HepG2 (cell line): ENCODE results near the gene SRRM4. TPM values are rescaled to one million over a fixed set of nuclear protein-coding genes. Genes with fewer than 3 reads are reported as not detected.

ENCODE experiments used
- ATAC-seq: fragments of 200-7000 bp; cut with Tn5 transposase; 3 replicates; pipeline ENCODE4 v1.9.1; 2020; ENCODE audit warnings: mild to moderate bottlenecking, moderate library complexity
- BruUV-seq: library from RNA; stranded (reverse); fragments of 400-500 nt; replicated peaks from 2 replicates; lab custom pipeline; 2021; lab: Mats Ljungman, UMichigan
- CTCF ChIA-PET: fragments of 300-600 bp; formaldehyde crosslinking; extraction: SDS; loops from one replicate; lab custom pipeline; 2021; ENCODE audit warnings: low total read pairs, inconsistent platforms, low intra/inter-chr PET ratio; lab: Yijun Ruan, JAX
- POLR2A ChIA-PET: fragments of 350-600 bp; sonication (Branson Sonifier 250); formaldehyde crosslinking; loops from one replicate; lab custom pipeline; 2020; ENCODE audit warnings: antibody characterized with exemption, inconsistent platforms; lab: Yijun Ruan, JAX
- DNase-seq: peaks from one replicate; pipeline ENCODE4 v3.0.0-alpha.2; 2015; ENCODE audit warnings: low spot score
- FAIRE-seq: peaks from 3 replicates; lab custom pipeline; 2011; peaks lifted over from hg19 to GRCh38; lab: Jason Lieb, UNC
- H2AFZ ChIP-seq: one replicate; pipeline ENCODE4 v1.6.1; 2011; ENCODE audit warnings: low read length, inconsistent platforms
- H3K27ac ChIP-seq: fragments of 300-600 bp; 3 replicates; pipeline ENCODE4 v1.8.0; 2011; ENCODE audit warnings: mixed run types, mild to moderate bottlenecking, mixed read lengths, low read length, inconsistent platforms; ENCODE audit not compliant: insufficient read depth; ENCODE audit errors: extremely low read length
- H3K27me3 ChIP-seq, 2 experiments: fragments of 200-600 bp in 1 of 2; 2 replicates in 1 of 2; 3 replicates in 1 of 2; pipeline versions ENCODE4 v1.6.0 to v1.8.0; 2011; ENCODE audit warnings: low read length in 2 of 2, mild to moderate bottlenecking in 2 of 2, moderate library complexity in 2 of 2, inconsistent platforms in 1 of 2; ENCODE audit not compliant: insufficient read depth in 2 of 2, control insufficient read depth in 1 of 2
- H3K36me3 ChIP-seq, 2 experiments: fragments of 200-600 bp in 1 of 2; replicated peaks in 1 of 2; 2 replicates in 1 of 2; 3 replicates in 1 of 2; pipeline versions ENCODE4 v1.5.1 to v1.8.0; 2011; ENCODE audit warnings: low read length in 2 of 2, inconsistent platforms in 1 of 2; ENCODE audit not compliant: insufficient read depth in 2 of 2, control insufficient read depth in 1 of 2
- H3K4me1 ChIP-seq: 2 replicates; pipeline ENCODE4 v1.5.1; 2012; ENCODE audit warnings: low read length, inconsistent platforms; ENCODE audit not compliant: insufficient read depth
- H3K4me2 ChIP-seq: 2 replicates; pipeline ENCODE4 v1.6.0; 2011; ENCODE audit warnings: low read depth, low read length, inconsistent platforms
- H3K4me3 ChIP-seq, 3 experiments: fragments of 200-600 bp in 1 of 3; sonication (generic), shearing (Covaris generic) in 1 of 3; replicated peaks in 1 of 3; 2 replicates each; pipeline ENCODE4 v1.5.1; 2011 to 2016; ENCODE audit warnings: low read length in 3 of 3, inconsistent platforms in 2 of 3, low read depth in 2 of 3, mild to moderate bottlenecking in 2 of 3, control low read depth in 1 of 3, mixed read lengths in 1 of 3; ENCODE audit not compliant: insufficient read depth in 1 of 3
- H3K79me2 ChIP-seq: one replicate; pipeline ENCODE4 v1.6.1; 2011; ENCODE audit warnings: low read length, inconsistent platforms; ENCODE audit not compliant: insufficient read depth
- H3K9ac ChIP-seq: 2 replicates; pipeline ENCODE4 v1.6.0; 2011; ENCODE audit warnings: mild to moderate bottlenecking, low read depth, low read length, inconsistent platforms; ENCODE audit not compliant: insufficient read depth
- H3K9me3 ChIP-seq: 2 replicates; pipeline ENCODE4 v1.5.1; 2012; ENCODE audit warnings: mild to moderate bottlenecking, low read length
- H4K20me1 ChIP-seq: 2 replicates; pipeline ENCODE4 v1.6.0; 2011; ENCODE audit warnings: inconsistent platforms, mild to moderate bottlenecking, low read length, moderate library complexity; ENCODE audit not compliant: insufficient read depth
- CEBPG ChIP-seq: IDR thresholded peaks from 2 replicates; pipeline ENCODE4 v1.6.1; 2016
- ETV6 ChIP-seq: sonication (generic); formaldehyde crosslinking; conservative IDR thresholded peaks from 2 replicates; pipeline ENCODE4 v1.4.0; 2020; ENCODE audit warnings: missing genetic modification reagents
- GPN1 ChIP-seq: sonication (generic); formaldehyde crosslinking; IDR thresholded peaks from 2 replicates; pipeline ENCODE4 v1.5.1; 2020; ENCODE audit warnings: missing genetic modification reagents, borderline replicate concordance
- MEIS2 ChIP-seq: sonication (generic); formaldehyde crosslinking; IDR thresholded peaks from 2 replicates; pipeline ENCODE4 v1.9.0; 2021; ENCODE audit warnings: mild to moderate bottlenecking, missing genetic modification reagents
- MLLT10 ChIP-seq: sonication (generic); formaldehyde crosslinking; IDR thresholded peaks from 2 replicates; pipeline ENCODE4 v1.4.0; 2020; ENCODE audit warnings: missing genetic modification reagents
- WIZ ChIP-seq: sonication (generic); formaldehyde crosslinking; IDR thresholded peaks from 2 replicates; pipeline ENCODE4 v1.5.1; 2020; ENCODE audit warnings: mild to moderate bottlenecking, missing genetic modification reagents
- ZNF468 ChIP-seq: sonication (generic); formaldehyde crosslinking; IDR thresholded peaks from 2 replicates; pipeline ENCODE4 v1.8.0; 2022; ENCODE audit warnings: mild to moderate bottlenecking, moderate library complexity, missing genetic modification reagents
- ZSCAN29 ChIP-seq: sonication (generic); formaldehyde crosslinking; conservative IDR thresholded peaks from 2 replicates; pipeline ENCODE4 v1.4.0; 2020; ENCODE audit warnings: mild to moderate bottlenecking, missing genetic modification reagents
- WGBS: methylation state at CpG from one replicate; pipeline ENCODE4 v1.1.6; 2017; ENCODE audit warnings: low lambda C conversion rate; 5-methylcytosine and 5-hydroxymethylcytosine counted together
- in situ Hi-C: cut with HindIII; loops from 2 replicates; pipeline ENCODE4 v1.10.0; 2017; ENCODE audit warnings: low pct_unique_long_range_greater_than_20kb; ENCODE audit not compliant: extremely low pct_ligation_motif_present
- intact Hi-C: fragments of 100-400 bp; cut with micrococcal nuclease; formaldehyde crosslinking; loops from one replicate; pipeline ENCODE4 v1.10.0; 2022; ENCODE audit not compliant: unreplicated experiment
- polyA plus RNA-seq, 8 experiments: library from polyadenylated mRNA; depleted of rRNA in 3 of 8; stranded (reverse) in 7 of 8; unstranded in 1 of 8; fragments of >200 nt; fragmentation: Illumina TruSeq in 4 of 8; extraction: Trizol in 4 of 8; gene quantifications; 2 replicates each; pipeline versions ENCODE4 v1.2.1 to v1.2.3, GENCODE V29; 2011 to 2016; ENCODE audit warnings: low read depth in 4 of 8, missing spikeins in 1 of 8, mixed read lengths in 1 of 8; ENCODE audit not compliant: insufficient read depth in 1 of 8
- total RNA-seq, 5 experiments: library from RNA; depleted of rRNA; stranded (reverse); fragments of >200 nt; fragmentation: Illumina TruSeq; extraction: Trizol; gene quantifications; 2 replicates each; pipeline ENCODE4 v1.2.3, GENCODE V29; 2016; ENCODE audit warnings: low read depth in 1 of 5
- TF ChIP-seq, protein P1 (sequence below): IDR thresholded peaks from 2 replicates; pipeline ENCODE4 v1.6.1; 2016; ENCODE audit warnings: low read depth, missing genetic modification reagents, missing compliant biosample characterization
- TF ChIP-seq, protein P2 (sequence below): sonication (generic); formaldehyde crosslinking; IDR thresholded peaks from 2 replicates; pipeline ENCODE4 v1.4.0; 2020; ENCODE audit warnings: missing genetic modification reagents

Gene SRRM4
- total and polyA plus RNA-seq, 2 of the 13 experiments (the other 11 are each of a cell fraction or from before 2014, with no cell fraction given) = not detected

DNA sequence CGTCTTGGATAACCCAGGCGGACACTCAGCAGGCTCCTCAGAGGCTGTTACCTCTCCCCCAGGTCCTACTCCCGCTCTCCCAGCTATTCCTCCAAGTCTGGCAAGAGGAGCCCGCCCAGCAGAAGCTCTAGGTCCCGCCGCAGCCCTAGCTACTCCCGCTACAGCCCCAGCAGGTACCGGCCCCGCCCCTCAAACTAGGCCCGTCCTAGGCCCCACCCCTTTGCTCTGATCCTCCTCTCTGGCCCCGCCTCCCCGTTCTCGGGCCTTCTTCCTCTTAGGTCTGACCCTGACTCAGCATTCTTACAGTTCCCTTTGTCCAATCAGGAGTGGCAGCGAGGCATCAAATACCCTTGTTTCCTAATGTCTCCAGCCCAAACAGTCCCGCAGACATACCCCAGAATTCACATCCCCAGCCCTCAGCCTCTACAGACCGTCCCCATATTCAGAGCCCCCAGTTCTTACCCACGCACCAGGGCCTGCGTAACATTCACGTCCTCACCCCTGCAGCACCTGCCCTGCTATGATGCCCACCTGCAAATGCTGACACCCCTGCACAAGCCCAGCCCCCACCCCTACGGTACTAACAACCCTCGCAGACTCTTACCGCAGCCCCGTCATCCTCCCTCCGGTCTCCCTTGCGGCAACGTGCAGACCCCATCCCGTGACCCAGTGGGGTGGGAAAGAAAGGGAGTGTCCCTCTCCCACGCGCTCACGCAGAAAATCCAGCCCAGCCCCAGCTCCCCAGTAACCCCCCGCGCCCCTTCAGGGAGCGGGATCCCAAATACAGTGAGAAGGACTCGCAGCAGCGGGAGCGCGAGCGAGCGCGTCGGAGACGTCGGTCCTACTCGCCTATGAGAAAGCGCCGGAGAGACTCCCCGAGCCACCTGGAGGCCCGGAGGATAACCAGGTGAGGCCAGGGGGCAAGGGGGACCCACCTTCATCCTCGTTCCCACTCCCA is 172.4 kb downstream of the SRRM4 start (continued):
- TF ChIP-seq GPN1 (CRISPR knock-in tag) = no peak
- TF ChIP-seq, protein P1, sequence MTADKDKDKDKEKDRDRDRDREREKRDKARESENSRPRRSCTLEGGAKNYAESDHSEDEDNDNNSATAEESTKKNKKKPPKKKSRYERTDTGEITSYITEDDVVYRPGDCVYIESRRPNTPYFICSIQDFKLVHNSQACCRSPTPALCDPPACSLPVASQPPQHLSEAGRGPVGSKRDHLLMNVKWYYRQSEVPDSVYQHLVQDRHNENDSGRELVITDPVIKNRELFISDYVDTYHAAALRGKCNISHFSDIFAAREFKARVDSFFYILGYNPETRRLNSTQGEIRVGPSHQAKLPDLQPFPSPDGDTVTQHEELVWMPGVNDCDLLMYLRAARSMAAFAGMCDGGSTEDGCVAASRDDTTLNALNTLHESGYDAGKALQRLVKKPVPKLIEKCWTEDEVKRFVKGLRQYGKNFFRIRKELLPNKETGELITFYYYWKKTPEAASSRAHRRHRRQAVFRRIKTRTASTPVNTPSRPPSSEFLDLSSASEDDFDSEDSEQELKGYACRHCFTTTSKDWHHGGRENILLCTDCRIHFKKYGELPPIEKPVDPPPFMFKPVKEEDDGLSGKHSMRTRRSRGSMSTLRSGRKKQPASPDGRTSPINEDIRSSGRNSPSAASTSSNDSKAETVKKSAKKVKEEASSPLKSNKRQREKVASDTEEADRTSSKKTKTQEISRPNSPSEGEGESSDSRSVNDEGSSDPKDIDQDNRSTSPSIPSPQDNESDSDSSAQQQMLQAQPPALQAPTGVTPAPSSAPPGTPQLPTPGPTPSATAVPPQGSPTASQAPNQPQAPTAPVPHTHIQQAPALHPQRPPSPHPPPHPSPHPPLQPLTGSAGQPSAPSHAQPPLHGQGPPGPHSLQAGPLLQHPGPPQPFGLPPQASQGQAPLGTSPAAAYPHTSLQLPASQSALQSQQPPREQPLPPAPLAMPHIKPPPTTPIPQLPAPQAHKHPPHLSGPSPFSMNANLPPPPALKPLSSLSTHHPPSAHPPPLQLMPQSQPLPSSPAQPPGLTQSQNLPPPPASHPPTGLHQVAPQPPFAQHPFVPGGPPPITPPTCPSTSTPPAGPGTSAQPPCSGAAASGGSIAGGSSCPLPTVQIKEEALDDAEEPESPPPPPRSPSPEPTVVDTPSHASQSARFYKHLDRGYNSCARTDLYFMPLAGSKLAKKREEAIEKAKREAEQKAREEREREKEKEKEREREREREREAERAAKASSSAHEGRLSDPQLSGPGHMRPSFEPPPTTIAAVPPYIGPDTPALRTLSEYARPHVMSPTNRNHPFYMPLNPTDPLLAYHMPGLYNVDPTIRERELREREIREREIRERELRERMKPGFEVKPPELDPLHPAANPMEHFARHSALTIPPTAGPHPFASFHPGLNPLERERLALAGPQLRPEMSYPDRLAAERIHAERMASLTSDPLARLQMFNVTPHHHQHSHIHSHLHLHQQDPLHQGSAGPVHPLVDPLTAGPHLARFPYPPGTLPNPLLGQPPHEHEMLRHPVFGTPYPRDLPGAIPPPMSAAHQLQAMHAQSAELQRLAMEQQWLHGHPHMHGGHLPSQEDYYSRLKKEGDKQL (CRISPR knock-in tag) = no peak

DNA sequence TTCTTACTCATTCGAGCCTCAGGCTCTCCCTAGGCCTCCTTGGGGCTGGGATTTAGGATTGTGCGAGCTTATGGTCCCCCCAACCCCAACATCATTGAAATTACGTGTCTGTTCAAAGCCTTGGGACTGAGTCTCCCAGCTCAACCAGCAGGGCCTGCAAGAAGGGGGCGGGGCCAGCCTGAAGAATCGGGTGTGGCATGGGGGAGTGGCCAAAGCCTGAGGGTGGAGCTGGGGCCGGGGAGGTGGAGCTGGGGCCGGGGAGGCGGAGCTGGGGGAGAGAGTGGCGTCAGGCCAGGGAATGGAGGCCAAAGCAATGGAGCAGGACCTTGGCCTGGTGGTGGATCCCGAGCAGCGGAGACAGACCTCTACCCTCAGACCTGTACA is 173.1 kb downstream of the SRRM4 start:
- no TSS peak for BruUV-seq
- Histone ChIP-seq H2AFZ (no peak overlapping the region), H3K9ac (no peak overlapping the region)
- TF ChIP-seq WIZ (CRISPR knock-in tag) (no peak), ZNF468 (no peak), ZSCAN29 (CRISPR knock-in tag) (no peak), ETV6 (CRISPR knock-in tag) (no peak), MLLT10 (CRISPR knock-in tag) (no peak), CEBPG (CRISPR knock-in tag) (no peak), MEIS2 (CRISPR knock-in tag) (no peak)
- TF ChIP-seq, protein P2, sequence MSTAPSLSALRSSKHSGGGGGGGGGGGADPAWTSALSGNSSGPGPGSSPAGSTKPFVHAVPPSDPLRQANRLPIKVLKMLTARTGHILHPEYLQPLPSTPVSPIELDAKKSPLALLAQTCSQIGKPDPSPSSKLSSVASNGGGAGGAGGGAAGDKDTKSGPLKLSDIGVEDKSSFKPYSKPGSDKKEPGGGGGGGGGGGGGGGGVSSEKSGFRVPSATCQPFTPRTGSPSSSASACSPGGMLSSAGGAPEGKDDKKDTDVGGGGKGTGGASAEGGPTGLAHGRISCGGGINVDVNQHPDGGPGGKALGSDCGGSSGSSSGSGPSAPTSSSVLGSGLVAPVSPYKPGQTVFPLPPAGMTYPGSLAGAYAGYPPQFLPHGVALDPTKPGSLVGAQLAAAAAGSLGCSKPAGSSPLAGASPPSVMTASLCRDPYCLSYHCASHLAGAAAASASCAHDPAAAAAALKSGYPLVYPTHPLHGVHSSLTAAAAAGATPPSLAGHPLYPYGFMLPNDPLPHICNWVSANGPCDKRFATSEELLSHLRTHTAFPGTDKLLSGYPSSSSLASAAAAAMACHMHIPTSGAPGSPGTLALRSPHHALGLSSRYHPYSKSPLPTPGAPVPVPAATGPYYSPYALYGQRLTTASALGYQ (CRISPR knock-in tag) = no peak

More for the DNA sequence above, 173.1 kb downstream of the SRRM4 start:
- Histone ChIP-seq H3K4me1 (no peaks in the 10 kb centered on the region), H3K79me2 (no peaks in the 10 kb centered on the region), H3K9me3 (peaks cover 8% of the 10 kb centered on the region; the same call in 1 of the 2 replicates), H3K4me2 (no peak overlapping the region), H3K27me3 (no peaks in the 10 kb centered on the region), H4K20me1 (no peaks in the 10 kb centered on the region), H3K4me3 (no peak overlapping the region), H3K36me3 (no peaks in the 10 kb centered on the region), H3K27ac (no peak overlapping the region)
- in situ Hi-C loops (no loop called here), intact Hi-C loops (no loop called here)
- POLR2A ChIA-PET = no interaction called here
- WGBS = 22% methylated on average over 6 of the region's 11 CpGs
- CTCF ChIA-PET = no interaction called here
- DNase-seq (no peak), ATAC-seq (no peak), FAIRE-seq (no peak)
